Forelimb muscle (tissue), 1 donor: ENCODE data around the gene P4HB. TPM values are rescaled to one million over a fixed set of nuclear protein-coding genes. Genes with fewer than 3 reads are reported as not detected.

Source experiments
- polyA plus RNA-seq: library from polyadenylated mRNA; unstranded; fragments of 120-200 nt; gene quantifications from one replicate; pipeline ENCODE4 v1.2.1, GENCODE V29; 2013; ENCODE audit not compliant: insufficient read length

Gene P4HB
- polyA plus RNA-seq, 1 donor = 412 TPM

Other genes starting within 250 kb of the P4HB start
- 57.9 TPM for gene NPLOC4, start 223.4 kb downstream of the P4HB start, polyA plus RNA-seq
- 1.2 TPM for gene TSPAN10, start 223.3 kb downstream of the P4HB start, polyA plus RNA-seq
- gene PDE6G, start 204.0 kb downstream of the P4HB start, polyA plus RNA-seq = 3.9 TPM
- 9.4 TPM for gene OXLD1, start 193.9 kb downstream of the P4HB start, polyA plus RNA-seq
- 14.8 TPM for gene CCDC137, start 193.8 kb downstream of the P4HB start, polyA plus RNA-seq
- gene ARL16, start 176.7 kb downstream of the P4HB start, polyA plus RNA-seq = 28.2 TPM
- gene HGS, start 176.5 kb downstream of the P4HB start, polyA plus RNA-seq = 48.1 TPM
- 54.9 TPM for gene MRPL12, start 157.2 kb downstream of the P4HB start, polyA plus RNA-seq
- gene SLC25A10, start 148.3 kb downstream of the P4HB start, polyA plus RNA-seq = 3.5 TPM
- gene GCGR, start 56.4 kb downstream of the P4HB start, polyA plus RNA-seq = not detected
- 119 TPM for gene MCRIP1, start 27.2 kb downstream of the P4HB start, polyA plus RNA-seq
- gene PPP1R27, start 25.5 kb downstream of the P4HB start, polyA plus RNA-seq = 90.6 TPM
- gene ARHGDIA, start 10.8 kb upstream of the P4HB start, polyA plus RNA-seq = 160 TPM
- gene ALYREF, start 31.1 kb upstream of the P4HB start, polyA plus RNA-seq = 53.9 TPM
- gene ANAPC11, start 31.2 kb upstream of the P4HB start, polyA plus RNA-seq = 105 TPM
- gene NPB, start 41.7 kb upstream of the P4HB start, polyA plus RNA-seq = 0.42 TPM
- 9.6 TPM for gene PCYT2, start 50.9 kb upstream of the P4HB start, polyA plus RNA-seq
- gene SIRT7, start 57.6 kb upstream of the P4HB start, polyA plus RNA-seq = 7.7 TPM
- gene MAFG, start 67.2 kb upstream of the P4HB start, polyA plus RNA-seq = 16.3 TPM
- gene PYCR1, start 76.8 kb upstream of the P4HB start, polyA plus RNA-seq = 59.5 TPM
- gene MYADML2, start 86.7 kb upstream of the P4HB start, polyA plus RNA-seq = 43.6 TPM
- gene NOTUM, start 100.7 kb upstream of the P4HB start, polyA plus RNA-seq = 4.9 TPM
- 22.2 TPM for gene ASPSCR1, start 117.1 kb upstream of the P4HB start, polyA plus RNA-seq
- 28.6 TPM for gene CENPX, start 162.3 kb upstream of the P4HB start, polyA plus RNA-seq
- gene LRRC45, start 162.8 kb upstream of the P4HB start, polyA plus RNA-seq = 8.4 TPM
- gene RAC3, start 171.1 kb upstream of the P4HB start, polyA plus RNA-seq = 6.0 TPM
- gene DCXR, start 177.2 kb upstream of the P4HB start, polyA plus RNA-seq = 32.8 TPM
- gene RFNG, start 191.3 kb upstream of the P4HB start, polyA plus RNA-seq = 31.0 TPM
- 69.4 TPM for gene GPS1, start 191.4 kb upstream of the P4HB start, polyA plus RNA-seq
- gene DUS1L, start 205.3 kb upstream of the P4HB start, polyA plus RNA-seq = 60.1 TPM
- gene FASN, start 237.7 kb upstream of the P4HB start, polyA plus RNA-seq = 24.6 TPM